ENCODE data around the gene LARGE1. TPM values are rescaled to one million over a fixed set of nuclear protein-coding genes. Genes with fewer than 3 reads are reported as not detected.
A peak's percentile ranks its signal among the peaks of the same experiment; 100 is the strongest.

LARGE1 gene
- total and polyA plus RNA-seq, 2 of the 8 experiments (the other 6 are each of a cell fraction or from before 2014, with no cell fraction given) = 43.7 to 83.0 TPM

GRCh38 chr22:33747576-33748180 lies 172.6 kb downstream of the LARGE1 start:
- Histone ChIP-seq H2BK12ac (ENCODE audit: low read depth, low read length) (no peak overlapping the region), H3K4ac (replicated peaks; ENCODE audit: insufficient read length, low read depth, low read length) (no peak overlapping the region), H3K36me3 (ENCODE audit: control insufficient read depth in 2 of 4, insufficient read depth in 4 of 4, low read length in 3 of 4) (peaks cover 0 to 10% (median 1%) of the 10 kb centered on the region in 4 experiments; a peak in 2 of 8 replicates), H3K14ac (ENCODE audit: insufficient read length) (no peak overlapping the region), H4K20me1 (replicated peaks in 1 of 2; ENCODE audit: control insufficient read depth in 1 of 2, insufficient read depth in 2 of 2, low read length in 2 of 2) (peaks cover 0 to 9% of the 10 kb centered on the region in 2 experiments), H3K79me2 (ENCODE audit: control insufficient read depth in 1 of 2, insufficient read depth in 2 of 2, low read length in 2 of 2) (peaks cover 0 to 80% of the 10 kb centered on the region in 2 experiments; a peak in 3 of 4 replicates), H3K56ac (replicated peaks; ENCODE audit: insufficient read length, low read depth, low read length) (no peak overlapping the region), H2AK5ac (ENCODE audit: low read depth, low read length) (no peak overlapping the region), H3K23ac (ENCODE audit: insufficient read length) (no peak overlapping the region), H2BK120ac (replicated peaks; ENCODE audit: low read depth, low read length) (no peak overlapping the region), H3K27ac (ENCODE audit: low read depth, low read length) (no peak overlapping the region), H3K79me1 (ENCODE audit: low read depth, low read length) (peaks cover 9% of the 10 kb centered on the region), H4K8ac (ENCODE audit: extremely low read depth, insufficient read depth, low read length) (no peak overlapping the region), H3K18ac (ENCODE audit: extremely low read depth, low read length) (no peak overlapping the region), H3K4me3 (ENCODE audit: extremely low read depth in 1 of 4, insufficient read depth in 2 of 4, low read depth in 3 of 4, low read length in 4 of 4) (no peak overlapping the region), H2BK5ac (ENCODE audit: low read depth, low read length) (no peak overlapping the region), H3K9me3 (ENCODE audit: insufficient read depth in 2 of 2, low read depth in 1 of 2, low read length in 1 of 2) (no peaks in the 10 kb centered on the region), H3K23me2 (ENCODE audit: low read depth, low read length) (no peaks in the 10 kb centered on the region), H3K4me2 (ENCODE audit: insufficient read depth in 1 of 2, low read depth in 2 of 2, low read length in 2 of 2) (no peak overlapping the region), H3K9ac (replicated peaks in 1 of 4; ENCODE audit: extremely low read depth in 1 of 4, low read depth in 3 of 4, low read length in 3 of 4) (no peak overlapping the region), H2AFZ (ENCODE audit: low read length) (no peak overlapping the region), H3K4me1 (replicated peaks in 1 of 4; ENCODE audit: control insufficient read depth in 3 of 4, insufficient read depth in 4 of 4, low read length in 3 of 4) (no peaks in the 10 kb centered on the region; a peak in 1 of 7 replicates), H4K91ac (replicated peaks; ENCODE audit: insufficient read length, low read length) (no peak overlapping the region), H2BK15ac (ENCODE audit: low read length) (no peak overlapping the region), H2BK20ac (ENCODE audit: low read length) (no peak overlapping the region), H3K27me3 (replicated peaks in 1 of 4; ENCODE audit: control insufficient read depth in 3 of 4, extremely low read depth in 1 of 4, insufficient read depth in 3 of 4, low read length in 3 of 4) (no peaks in the 10 kb centered on the region), H4K5ac (ENCODE audit: insufficient read length, low read depth, low read length) (no peak overlapping the region)
- CTCF ChIA-PET (ENCODE audit: partially characterized antibody) = interaction anchor here (0.7 to 1.6 kb wide), 7 partner anchors 8 to 231 kb away, joined by 3 to 6 read pairs (median 4); no protein-coding TSS in a partner anchor
- POLR2A ChIA-PET (ENCODE audit: partially characterized antibody) = interaction anchor here (0.6 to 1.0 kb wide), 2 partner anchors 35 to 174 kb away, joined by 3 to 4 read pairs; no protein-coding TSS in a partner anchor
- DNase-seq (ENCODE audit: low read depth in 1 of 2, low spot score in 2 of 2) (no peak), FAIRE-seq (no peak)
- WGBS, 2 experiments (ENCODE audit: extremely low coverage in 1 of 2, insufficient coverage in 1 of 2, insufficient read length in 1 of 2, insufficient replicate concordance in 2 of 2, low coverage in 1 of 2, low lambda C conversion rate in 2 of 2, missing lambda C conversion rate in 1 of 2) = 87% methylated on average over 3 of the region's 4 CpGs; no CpG with 5 or more reads in 1 of the 2 experiments
- no peak for TF ChIP-seq EZH2 (IDR thresholded peaks at IDR 0.05; ENCODE audit: low read depth, low read length, severe bottlenecking)
- TF ChIP-seq RAD21 (IDR thresholded peaks at IDR 0.05 in 1 of 2, conservative IDR thresholded peaks at IDR 0.05 in 1 of 2; ENCODE audit: low read depth in 2 of 2, low read length in 2 of 2) = peak; percentile 25 to 35; a peak in 2 of 4 replicates
- no peak for TF ChIP-seq GABPA (IDR thresholded peaks at IDR 0.05; ENCODE audit: borderline replicate concordance, insufficient read depth, low read length)
- TF ChIP-seq NRF1 (IDR thresholded peaks at IDR 0.05; ENCODE audit: low read depth, low read length) = no peak
